HL-60 (cell line): ENCODE measurements around the gene TYRP1.

Experiments used
- DNase-seq, 2 experiments: peaks; one replicate each; pipeline ENCODE4 v3.0.0-alpha.2; 2010 to 2020; ENCODE audit warnings: low read depth in 1 of 2, low spot score in 1 of 2
- H3K27ac ChIP-seq: fragments of 250-450 bp; sonication (Bioruptor Pico); replicated peaks from 2 replicates; pipeline ENCODE4 v1.5.1; 2020; ENCODE audit warnings: mild to moderate bottlenecking, moderate library complexity
- H3K27me3 ChIP-seq: fragments of 250-450 bp; sonication (Bioruptor Pico); 2 replicates; pipeline ENCODE4 v1.5.1; 2021; ENCODE audit warnings: mild to moderate bottlenecking, moderate library complexity; ENCODE audit not compliant: insufficient read depth, poor library complexity, severe bottlenecking
- H3K4me3 ChIP-seq: replicated peaks from 2 replicates; pipeline ENCODE4 v1.5.1; 2011; ENCODE audit warnings: mild to moderate bottlenecking, control low read depth, low read length; ENCODE audit not compliant: insufficient read depth
- GABPA ChIP-seq: IDR thresholded peaks from 2 replicates; pipeline ENCODE4 v1.6.1; 2012; ENCODE audit warnings: low read depth
- POLR2AphosphoS5 ChIP-seq: IDR thresholded peaks from 2 replicates; pipeline ENCODE4 v1.6.1; 2012; ENCODE audit warnings: low read depth
- SPI1 ChIP-seq: IDR thresholded peaks from 2 replicates; pipeline ENCODE4 v1.6.1; 2012; ENCODE audit warnings: low read depth, mild to moderate bottlenecking, borderline replicate concordance
- TF ChIP-seq, protein P1 (sequence below): IDR thresholded peaks from 2 replicates; pipeline ENCODE4 v1.6.1; 2012; ENCODE audit warnings: low read depth; ENCODE audit not compliant: insufficient replicate concordance
- TF ChIP-seq, protein P2 (sequence below): IDR thresholded peaks from one replicate; pipeline ENCODE4 v1.5.1; 2011; ENCODE audit warnings: low read length, control low read depth, inconsistent platforms; ENCODE audit not compliant: insufficient read depth

TYRP1 gene

DNA sequence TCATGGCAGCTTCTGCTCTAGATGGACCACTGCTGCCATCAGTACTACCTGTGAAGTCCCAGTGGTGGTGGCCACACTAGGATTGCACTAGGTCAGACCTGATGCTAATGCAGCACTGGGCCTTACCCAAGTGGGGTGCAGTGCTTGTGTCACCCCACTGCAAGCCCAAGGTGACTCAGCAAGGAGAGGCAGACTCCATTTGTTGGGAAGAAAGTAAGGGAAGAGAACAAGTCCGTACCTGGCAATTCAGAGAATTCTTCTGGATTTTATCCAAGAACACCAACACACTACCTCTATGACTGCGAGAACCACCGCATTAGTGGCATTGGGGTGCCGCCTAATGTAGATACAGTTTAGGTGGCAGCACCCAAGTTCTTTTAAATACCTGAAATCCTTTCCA, 34.0 kb upstream of the TYRP1 start:
- no peak overlapping the region for H3K27ac ChIP-seq
- no peak for DNase-seq
- TF ChIP-seq SPI1 (no peak), POLR2AphosphoS5 (no peak), GABPA (no peak)
- TF ChIP-seq, protein P1, sequence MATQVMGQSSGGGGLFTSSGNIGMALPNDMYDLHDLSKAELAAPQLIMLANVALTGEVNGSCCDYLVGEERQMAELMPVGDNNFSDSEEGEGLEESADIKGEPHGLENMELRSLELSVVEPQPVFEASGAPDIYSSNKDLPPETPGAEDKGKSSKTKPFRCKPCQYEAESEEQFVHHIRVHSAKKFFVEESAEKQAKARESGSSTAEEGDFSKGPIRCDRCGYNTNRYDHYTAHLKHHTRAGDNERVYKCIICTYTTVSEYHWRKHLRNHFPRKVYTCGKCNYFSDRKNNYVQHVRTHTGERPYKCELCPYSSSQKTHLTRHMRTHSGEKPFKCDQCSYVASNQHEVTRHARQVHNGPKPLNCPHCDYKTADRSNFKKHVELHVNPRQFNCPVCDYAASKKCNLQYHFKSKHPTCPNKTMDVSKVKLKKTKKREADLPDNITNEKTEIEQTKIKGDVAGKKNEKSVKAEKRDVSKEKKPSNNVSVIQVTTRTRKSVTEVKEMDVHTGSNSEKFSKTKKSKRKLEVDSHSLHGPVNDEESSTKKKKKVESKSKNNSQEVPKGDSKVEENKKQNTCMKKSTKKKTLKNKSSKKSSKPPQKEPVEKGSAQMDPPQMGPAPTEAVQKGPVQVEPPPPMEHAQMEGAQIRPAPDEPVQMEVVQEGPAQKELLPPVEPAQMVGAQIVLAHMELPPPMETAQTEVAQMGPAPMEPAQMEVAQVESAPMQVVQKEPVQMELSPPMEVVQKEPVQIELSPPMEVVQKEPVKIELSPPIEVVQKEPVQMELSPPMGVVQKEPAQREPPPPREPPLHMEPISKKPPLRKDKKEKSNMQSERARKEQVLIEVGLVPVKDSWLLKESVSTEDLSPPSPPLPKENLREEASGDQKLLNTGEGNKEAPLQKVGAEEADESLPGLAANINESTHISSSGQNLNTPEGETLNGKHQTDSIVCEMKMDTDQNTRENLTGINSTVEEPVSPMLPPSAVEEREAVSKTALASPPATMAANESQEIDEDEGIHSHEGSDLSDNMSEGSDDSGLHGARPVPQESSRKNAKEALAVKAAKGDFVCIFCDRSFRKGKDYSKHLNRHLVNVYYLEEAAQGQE, result no peak
- TF ChIP-seq, protein P2, sequence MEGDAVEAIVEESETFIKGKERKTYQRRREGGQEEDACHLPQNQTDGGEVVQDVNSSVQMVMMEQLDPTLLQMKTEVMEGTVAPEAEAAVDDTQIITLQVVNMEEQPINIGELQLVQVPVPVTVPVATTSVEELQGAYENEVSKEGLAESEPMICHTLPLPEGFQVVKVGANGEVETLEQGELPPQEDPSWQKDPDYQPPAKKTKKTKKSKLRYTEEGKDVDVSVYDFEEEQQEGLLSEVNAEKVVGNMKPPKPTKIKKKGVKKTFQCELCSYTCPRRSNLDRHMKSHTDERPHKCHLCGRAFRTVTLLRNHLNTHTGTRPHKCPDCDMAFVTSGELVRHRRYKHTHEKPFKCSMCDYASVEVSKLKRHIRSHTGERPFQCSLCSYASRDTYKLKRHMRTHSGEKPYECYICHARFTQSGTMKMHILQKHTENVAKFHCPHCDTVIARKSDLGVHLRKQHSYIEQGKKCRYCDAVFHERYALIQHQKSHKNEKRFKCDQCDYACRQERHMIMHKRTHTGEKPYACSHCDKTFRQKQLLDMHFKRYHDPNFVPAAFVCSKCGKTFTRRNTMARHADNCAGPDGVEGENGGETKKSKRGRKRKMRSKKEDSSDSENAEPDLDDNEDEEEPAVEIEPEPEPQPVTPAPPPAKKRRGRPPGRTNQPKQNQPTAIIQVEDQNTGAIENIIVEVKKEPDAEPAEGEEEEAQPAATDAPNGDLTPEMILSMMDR, result no peak

DNA sequence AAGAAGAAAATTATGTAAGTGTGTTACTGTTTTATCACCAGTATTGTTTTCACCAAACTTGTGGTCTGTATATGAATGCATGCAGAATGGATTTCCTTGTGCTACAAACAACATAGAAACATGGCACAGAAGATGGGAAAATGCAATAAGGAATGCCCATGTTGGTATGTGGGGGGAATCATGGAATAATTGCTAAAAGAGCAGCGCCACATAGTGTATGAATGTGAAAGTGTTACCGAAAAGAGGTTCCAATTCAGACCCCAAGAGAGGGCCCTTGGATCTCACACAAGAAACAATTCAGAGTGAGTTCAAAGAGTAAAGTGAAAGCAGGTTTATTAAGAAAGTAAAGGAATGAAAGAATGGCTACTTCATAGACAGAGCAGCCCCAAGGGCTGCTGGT, 26.4 kb upstream of the TYRP1 start:
- Histone ChIP-seq H3K27ac (no peak overlapping the region), H3K27me3 (no peaks in the 10 kb centered on the region), H3K4me3 (no peak overlapping the region)
- no peak for TF ChIP-seq GABPA
- TF ChIP-seq POLR2AphosphoS5, result no peak
- TF ChIP-seq, protein P2, result no peak
- TF ChIP-seq, protein P1, result no peak
- no peak for TF ChIP-seq SPI1
- no peak for DNase-seq

More for the DNA sequence above, 34.0 kb upstream of the TYRP1 start:
- Histone ChIP-seq H3K4me3 (no peak overlapping the region), H3K27me3 (no peaks in the 10 kb centered on the region)

DNA sequence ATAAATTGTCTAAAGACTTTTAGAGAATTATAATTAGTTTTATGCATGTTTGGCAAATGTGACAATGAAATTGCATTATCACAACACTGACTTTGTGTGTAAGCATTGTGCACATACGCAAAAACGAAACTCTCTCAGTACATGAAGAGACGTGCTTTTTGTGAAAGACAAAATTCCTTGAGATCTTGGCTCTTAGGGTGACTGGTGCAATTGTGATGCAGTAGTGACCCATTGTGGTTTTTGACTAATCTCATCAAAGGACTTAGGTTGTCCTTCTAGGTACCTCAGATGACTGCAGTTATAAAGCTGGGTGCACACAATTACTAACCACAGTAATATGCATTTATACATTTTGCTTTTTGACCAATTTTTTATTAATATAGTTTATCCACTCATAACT, 25.3 kb upstream of the TYRP1 start:
- Histone ChIP-seq H3K27ac (no peak overlapping the region), H3K4me3 (no peak overlapping the region), H3K27me3 (no peaks in the 10 kb centered on the region)
- no peak for TF ChIP-seq SPI1
- TF ChIP-seq, protein P1, result no peak
- TF ChIP-seq, protein P2, result no peak
- no peak for TF ChIP-seq POLR2AphosphoS5
- TF ChIP-seq GABPA, result no peak
- DNase-seq, result no peak
